OCI-LY7 (cell line): Measurements from ENCODE around the gene PCCA. TPM values are rescaled to one million over a fixed set of nuclear protein-coding genes. Genes with fewer than 3 reads are reported as not detected.

ENCODE experiments used
- BruUV-seq: library from RNA; stranded (reverse); fragments of 400-500 nt; replicated peaks from 2 replicates; lab custom pipeline; 2021; lab: Mats Ljungman, UMichigan
- CTCF ChIA-PET: fragments of 300-600 bp; sonication (Branson Sonifier 250); formaldehyde crosslinking; loops from one replicate; lab custom pipeline; 2022; ENCODE audit warnings: antibody characterized with exemption; ENCODE audit not compliant: unreplicated experiment; lab: Charles Lee
- POLR2A ChIA-PET: fragments of 300-600 bp; sonication (Branson Sonifier 250); formaldehyde crosslinking; loops from one replicate; lab custom pipeline; 2022; ENCODE audit warnings: antibody characterized with exemption; lab: Charles Lee
- DNase-seq: peaks from one replicate; pipeline ENCODE4 v3.0.0-alpha.2; 2015; ENCODE audit warnings: low spot score
- H2AFZ ChIP-seq: fragments of 200-600 bp; sonication (generic), shearing (Covaris generic); 2 replicates; pipeline ENCODE4 v1.6.1; 2014; ENCODE audit warnings: mild to moderate bottlenecking, antibody characterized with exemption, low read length, moderate library complexity
- H3K27ac ChIP-seq: fragments of 200-600 bp; sonication (generic); 2 replicates; pipeline ENCODE4 v1.5.1; 2014; ENCODE audit warnings: mixed run types, low read depth, mild to moderate bottlenecking, moderate library complexity, low read length, inconsistent platforms; ENCODE audit not compliant: poor library complexity, severe bottlenecking
- H3K36me3 ChIP-seq: fragments of 200-600 bp; sonication (generic); 2 replicates; pipeline ENCODE4 v1.6.1; 2014; ENCODE audit warnings: mild to moderate bottlenecking, antibody characterized with exemption, low read length, moderate library complexity, mixed read lengths; ENCODE audit not compliant: insufficient read depth
- H3K4me1 ChIP-seq: fragments of 200-600 bp; sonication (generic); 2 replicates; pipeline ENCODE4 v1.5.1; 2014; ENCODE audit warnings: mild to moderate bottlenecking, low read length; ENCODE audit not compliant: insufficient read depth, poor library complexity, severe bottlenecking
- H3K4me2 ChIP-seq: fragments of 200-600 bp; sonication (generic); 2 replicates; pipeline ENCODE4 v1.6.1; 2014; ENCODE audit warnings: mild to moderate bottlenecking, low read length
- H3K4me3 ChIP-seq: fragments of 200-600 bp; sonication (generic); 2 replicates; pipeline ENCODE4 v1.5.1; 2014; ENCODE audit warnings: mild to moderate bottlenecking, low read depth, low read length; ENCODE audit not compliant: poor library complexity, severe bottlenecking
- H3K79me2 ChIP-seq: fragments of 200-600 bp; sonication (generic); 2 replicates; pipeline ENCODE4 v1.6.1; 2016; ENCODE audit warnings: low read depth, mild to moderate bottlenecking, low read length, moderate library complexity, mixed read lengths; ENCODE audit not compliant: insufficient read depth
- H3K9me2 ChIP-seq: fragments of 200-600 bp; sonication (generic); 2 replicates; pipeline ENCODE4 v1.6.1; 2016; ENCODE audit warnings: mild to moderate bottlenecking, low read length, mixed read lengths; ENCODE audit not compliant: insufficient read depth
- H3K9me3 ChIP-seq: fragments of 200-600 bp; sonication (generic); 2 replicates; pipeline ENCODE4 v1.6.1; 2014; ENCODE audit warnings: mild to moderate bottlenecking, mixed run types, low read length, mixed read lengths
- H4K20me1 ChIP-seq: fragments of 200-600 bp; sonication (generic); 2 replicates; pipeline ENCODE4 v1.6.1; 2014; ENCODE audit warnings: mild to moderate bottlenecking, antibody characterized with exemption, low read length, moderate library complexity, mixed read lengths; ENCODE audit not compliant: insufficient read depth
- CTCF ChIP-seq: fragments of 200-600 bp; sonication (generic); conservative IDR thresholded peaks from 2 replicates; pipeline ENCODE4 v1.5.1; 2014; ENCODE audit warnings: mild to moderate bottlenecking, antibody characterized with exemption, low read length, moderate library complexity, mixed read lengths
- EZH2phosphoT487 ChIP-seq: fragments of 200-600 bp; sonication (generic); IDR thresholded peaks from 2 replicates; pipeline ENCODE4 v1.6.1; 2018; ENCODE audit warnings: low read depth, borderline replicate concordance, mild to moderate bottlenecking, mixed run types, antibody characterized with exemption, low read length, moderate library complexity, mixed read lengths
- intact Hi-C: fragments of 100-400 bp; cut with micrococcal nuclease; formaldehyde crosslinking; loops from one replicate; pipeline ENCODE4 v1.10.0; 2022; ENCODE audit not compliant: unreplicated experiment
- total RNA-seq, 2 experiments: library from RNA; depleted of rRNA in 1 of 2; stranded (reverse); fragments of >200 nt in 1 of 2; shearing (Covaris generic) in 1 of 2; gene quantifications; 2 replicates each; pipeline ENCODE4 v1.2.3, GENCODE V29; 2014 to 2022

PCCA gene
- total RNA-seq, 2 experiments from 2014 or later = 2.7 to 7.2 TPM

GRCh38 chr13:100301418-100301817, 212.5 kb downstream of the PCCA start:
- BruUV-seq = no TSS peak
- Histone ChIP-seq H3K4me2 (no peak overlapping the region), H3K9me2 (no peaks in the 10 kb centered on the region), H3K9me3 (no peaks in the 10 kb centered on the region), H4K20me1 (no peaks in the 10 kb centered on the region), H3K27ac (no peak overlapping the region), H3K4me1 (no peaks in the 10 kb centered on the region), H3K4me3 (no peak overlapping the region), H3K36me3 (no peaks in the 10 kb centered on the region), H3K79me2 (no peaks in the 10 kb centered on the region), H2AFZ (no peak overlapping the region)
- ChIA-PET POLR2A (interaction anchor here (0.6 to 1.0 kb wide), 3 partner anchors 9 to 83 kb away, joined by 3 to 4 read pairs (median 3); no protein-coding TSS in a partner anchor), CTCF (no interaction called here)
- intact Hi-C loops = no loop called here
- no peak for TF ChIP-seq CTCF
- TF ChIP-seq EZH2phosphoT487 = no peak
- no peak for DNase-seq

GRCh38 chr13:100302391-100302790, 213.5 kb downstream of the PCCA start:
- Histone ChIP-seq H3K9me3 (no peaks in the 10 kb centered on the region), H3K27ac (no peak overlapping the region), H3K4me2 (no peak overlapping the region), H3K4me3 (no peak overlapping the region), H2AFZ (no peak overlapping the region), H3K4me1 (no peaks in the 10 kb centered on the region), H3K36me3 (no peaks in the 10 kb centered on the region), H4K20me1 (no peaks in the 10 kb centered on the region), H3K9me2 (no peaks in the 10 kb centered on the region), H3K79me2 (no peaks in the 10 kb centered on the region)
- TF ChIP-seq CTCF (no peak), EZH2phosphoT487 (no peak)
- BruUV-seq = no TSS peak
- DNase-seq = no peak
- ChIA-PET POLR2A (no interaction called here), CTCF (no interaction called here)
- intact Hi-C loops = no loop called here

DNA sequence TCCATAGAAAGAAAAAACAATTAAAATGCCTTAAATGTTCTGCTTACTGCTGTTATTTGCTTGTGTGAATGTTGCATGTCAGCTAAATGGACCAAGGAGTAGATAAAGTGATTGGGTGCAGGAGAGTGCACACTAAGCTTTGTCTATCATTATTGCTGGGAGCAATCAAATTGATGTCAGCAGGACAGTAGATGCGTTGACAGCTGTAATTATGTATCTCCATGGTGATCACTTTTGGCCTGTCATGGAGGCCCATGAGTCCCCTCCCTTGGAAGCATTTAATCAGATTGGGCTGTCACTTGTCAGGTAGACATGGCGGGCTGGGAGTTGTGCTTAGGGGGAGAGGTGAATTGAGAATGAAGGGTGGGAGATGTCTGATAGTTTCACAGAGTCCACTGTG, 215.3 kb downstream of the PCCA start:
- intact Hi-C loops = no loop called here
- H3K4me2 ChIP-seq = no peak overlapping the region
- no peaks in the 10 kb centered on the region for H4K20me1 ChIP-seq
- H3K36me3 ChIP-seq = no peaks in the 10 kb centered on the region
- DNase-seq = no peak
- no peak overlapping the region for H3K27ac ChIP-seq
- H3K9me3 ChIP-seq = no peaks in the 10 kb centered on the region
- no peak overlapping the region for H3K4me3 ChIP-seq
- ChIA-PET CTCF (no interaction called here), POLR2A (no interaction called here)
- no TSS peak for BruUV-seq
- TF ChIP-seq CTCF = no peak
- H3K9me2 ChIP-seq = no peaks in the 10 kb centered on the region
- no peaks in the 10 kb centered on the region for H3K79me2 ChIP-seq
- no peaks in the 10 kb centered on the region for H3K4me1 ChIP-seq
- no peak overlapping the region for H2AFZ ChIP-seq
